Fibroblast of pulmonary artery (primary cell): Measurements from ENCODE around the gene ARNT2.

Experiments used
- DNase-seq: peaks from one replicate; pipeline ENCODE4 v3.0.0-alpha.2; 2010; ENCODE audit warnings: low read depth
- H3K4me3 ChIP-seq: replicated peaks from 2 replicates; pipeline ENCODE4 v1.5.1; 2011; ENCODE audit warnings: low read depth, mild to moderate bottlenecking, control low read depth, low read length, moderate library complexity
- TF ChIP-seq, protein P1 (sequence below): IDR thresholded peaks from 2 replicates; pipeline ENCODE4 v1.5.1; 2011; ENCODE audit warnings: mild to moderate bottlenecking, control low read depth, low read length, inconsistent platforms; ENCODE audit errors: missing control alignments

ARNT2 gene

DNA sequence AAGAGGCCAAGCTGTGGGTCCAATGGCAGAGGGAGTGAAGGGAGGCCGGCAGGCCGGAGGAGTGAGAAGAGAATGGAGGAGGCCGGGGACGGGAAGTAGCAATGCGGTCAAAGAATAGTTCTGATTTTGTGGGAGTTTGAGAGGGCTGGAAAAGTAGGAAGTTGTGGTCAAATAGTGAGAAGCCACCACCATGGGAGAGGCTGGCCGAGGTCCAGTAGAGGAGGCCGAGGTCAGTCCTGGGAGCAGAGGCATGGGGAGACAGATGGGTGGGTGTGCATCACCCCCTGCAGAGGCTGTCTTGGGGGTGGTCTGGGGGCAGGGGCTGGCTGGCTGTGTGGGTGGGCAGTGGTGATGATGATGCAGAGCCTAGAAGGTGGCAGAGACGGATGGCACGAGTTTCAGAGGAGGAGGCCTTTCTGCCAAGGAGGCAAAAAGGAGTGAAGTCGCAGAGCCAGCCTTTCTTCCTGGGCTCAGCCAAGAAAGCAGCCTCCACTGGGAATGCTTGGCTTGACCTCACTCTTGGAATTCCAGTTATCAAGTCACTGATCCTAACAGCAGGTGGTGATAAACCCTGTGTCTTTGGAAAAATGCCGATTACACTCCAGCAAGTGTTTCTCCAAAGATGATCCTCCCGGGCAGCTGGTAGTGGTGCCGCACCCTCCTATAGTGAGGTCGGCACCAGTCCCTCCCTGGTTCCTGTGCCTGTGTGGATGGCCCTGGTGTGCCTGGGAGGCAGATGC, 57.3 kb downstream of the ARNT2 start:
- no peak overlapping the region for H3K4me3 ChIP-seq
- TF ChIP-seq, protein P1, sequence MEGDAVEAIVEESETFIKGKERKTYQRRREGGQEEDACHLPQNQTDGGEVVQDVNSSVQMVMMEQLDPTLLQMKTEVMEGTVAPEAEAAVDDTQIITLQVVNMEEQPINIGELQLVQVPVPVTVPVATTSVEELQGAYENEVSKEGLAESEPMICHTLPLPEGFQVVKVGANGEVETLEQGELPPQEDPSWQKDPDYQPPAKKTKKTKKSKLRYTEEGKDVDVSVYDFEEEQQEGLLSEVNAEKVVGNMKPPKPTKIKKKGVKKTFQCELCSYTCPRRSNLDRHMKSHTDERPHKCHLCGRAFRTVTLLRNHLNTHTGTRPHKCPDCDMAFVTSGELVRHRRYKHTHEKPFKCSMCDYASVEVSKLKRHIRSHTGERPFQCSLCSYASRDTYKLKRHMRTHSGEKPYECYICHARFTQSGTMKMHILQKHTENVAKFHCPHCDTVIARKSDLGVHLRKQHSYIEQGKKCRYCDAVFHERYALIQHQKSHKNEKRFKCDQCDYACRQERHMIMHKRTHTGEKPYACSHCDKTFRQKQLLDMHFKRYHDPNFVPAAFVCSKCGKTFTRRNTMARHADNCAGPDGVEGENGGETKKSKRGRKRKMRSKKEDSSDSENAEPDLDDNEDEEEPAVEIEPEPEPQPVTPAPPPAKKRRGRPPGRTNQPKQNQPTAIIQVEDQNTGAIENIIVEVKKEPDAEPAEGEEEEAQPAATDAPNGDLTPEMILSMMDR = no peak
- DNase-seq = no peak

DNA sequence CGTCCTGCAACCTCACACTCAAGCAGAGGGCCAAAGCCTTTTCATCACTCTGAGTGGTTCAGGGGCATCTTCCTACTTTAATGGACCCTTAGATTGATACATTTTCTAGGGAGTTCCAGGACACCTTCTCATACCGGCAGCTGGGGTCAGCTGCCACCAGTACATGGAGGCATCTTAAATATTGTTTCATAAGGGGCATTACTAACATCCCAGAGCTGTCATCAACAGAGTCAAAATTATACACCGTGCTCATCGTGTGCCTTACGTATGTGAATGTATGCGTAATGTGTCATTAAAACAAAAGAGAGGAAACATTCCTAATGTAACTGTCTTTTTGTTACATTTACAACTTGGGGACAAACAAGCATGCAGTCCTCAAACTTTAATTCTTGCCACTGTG, 57.9 kb downstream of the ARNT2 start:
- no peak overlapping the region for H3K4me3 ChIP-seq
- TF ChIP-seq, protein P1 = no peak
- DNase-seq = no peak

DNA sequence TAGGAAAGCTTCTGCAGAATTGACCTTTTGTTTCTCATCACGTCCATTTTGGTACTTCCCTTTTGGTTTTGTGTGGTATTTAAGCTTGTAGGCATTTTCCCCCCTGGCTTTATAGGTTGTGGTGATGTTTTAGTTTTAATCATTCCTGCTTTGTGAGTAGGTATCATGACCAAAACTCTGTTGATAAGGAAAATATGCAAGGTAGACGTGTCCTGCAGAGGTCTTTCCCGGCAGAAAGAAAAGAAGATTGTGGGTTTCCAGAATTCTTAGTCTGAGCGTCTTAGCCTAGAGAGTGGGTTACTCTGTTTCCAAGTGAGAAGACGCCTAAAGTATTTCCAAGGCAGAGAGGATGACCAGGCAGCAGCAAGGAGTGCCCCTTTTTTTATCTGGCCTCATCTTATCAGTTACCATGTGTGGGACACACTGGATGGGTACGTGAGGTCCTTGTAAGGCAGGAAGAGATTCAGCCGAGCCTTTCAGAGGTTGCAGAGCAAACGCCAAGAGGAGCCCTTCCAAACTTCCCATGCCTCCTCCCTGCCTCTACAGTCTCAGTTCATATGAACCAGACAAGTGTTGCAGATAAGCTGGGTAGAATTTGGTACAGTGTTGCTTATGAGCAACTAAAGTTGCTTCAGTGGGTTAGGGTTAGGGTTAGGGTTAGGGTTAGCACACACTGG, 58.8 kb downstream of the ARNT2 start:
- no peak for DNase-seq
- TF ChIP-seq, protein P1 = no peak
- no peak overlapping the region for H3K4me3 ChIP-seq

DNA sequence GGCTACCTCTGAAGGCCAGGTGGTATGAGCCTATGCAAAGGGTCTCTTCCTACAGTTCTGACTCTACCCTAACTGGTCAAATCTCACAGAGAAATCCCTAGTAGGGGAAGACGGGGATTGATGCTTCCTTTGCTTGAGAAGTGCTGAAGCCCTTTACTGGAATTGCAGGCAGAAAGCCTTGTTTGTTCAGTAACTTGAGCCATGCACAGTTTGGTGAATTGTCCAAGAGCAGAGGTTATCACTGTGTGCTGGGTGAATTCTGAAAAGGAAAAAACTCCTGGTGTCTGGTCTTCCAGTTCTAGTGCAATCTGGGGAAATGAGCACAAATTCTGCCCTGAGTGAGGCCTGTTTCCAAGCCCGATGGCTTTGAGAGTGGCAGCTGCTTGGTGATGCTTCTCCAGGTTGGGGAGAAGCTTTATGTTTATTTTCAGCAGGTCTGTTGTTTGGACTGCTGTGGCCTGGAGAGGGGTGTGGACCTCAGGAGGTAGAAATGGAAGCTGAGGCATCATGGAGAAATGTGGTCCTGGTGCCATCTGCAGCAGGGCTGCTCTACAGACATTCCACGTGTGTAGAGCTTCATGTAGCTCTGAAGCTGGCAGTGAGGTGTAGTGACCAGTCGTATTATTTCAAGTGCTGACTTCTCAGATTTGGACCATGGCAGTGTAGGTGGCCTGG, 60.9 kb downstream of the ARNT2 start:
- no peak for DNase-seq
- TF ChIP-seq, protein P1 = no peak
- H3K4me3 ChIP-seq = no peak overlapping the region

- no peak for DNase-seq
- H3K4me3 ChIP-seq = no peak overlapping the region
- TF ChIP-seq, protein P1 = no peak
Observed at GRCh38 chr15:80465626-80466005, 61.4 kb downstream of the ARNT2 start.

DNA sequence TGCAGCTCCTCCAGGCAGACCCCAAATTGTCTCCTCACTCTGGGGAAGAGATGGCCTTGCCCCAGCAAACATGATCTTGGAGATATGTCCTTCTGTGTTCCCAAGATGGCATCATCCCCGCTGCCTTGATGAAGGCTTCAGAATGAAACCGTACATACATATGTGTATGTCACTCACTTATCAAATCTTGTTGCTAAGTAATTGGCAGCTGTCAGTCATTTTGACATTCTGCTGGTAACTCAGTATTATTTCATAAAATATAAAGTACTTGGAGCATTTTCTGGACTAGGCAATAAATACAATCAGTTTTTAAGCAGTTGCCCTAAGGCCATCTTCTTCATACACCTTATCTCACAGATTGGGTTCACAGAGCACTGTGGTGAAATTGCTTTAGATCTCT, 62.4 kb downstream of the ARNT2 start:
- no peak overlapping the region for H3K4me3 ChIP-seq
- TF ChIP-seq, protein P1 = no peak
- DNase-seq = no peak
